Gastrocnemius medialis (tissue), 4 donors: Measurements from ENCODE around the gene SV2B. TPM values are rescaled to one million over a fixed set of nuclear protein-coding genes. Genes with fewer than 3 reads are reported as not detected.

Experiments used
- ATAC-seq, 2 donors: fragments of 150-250 bp; one replicate each; pipeline ENCODE4 v1.9.1; 2016
- DNase-seq, 2 donors: peaks; one replicate each; pipeline ENCODE4 v3.0.0-alpha.2; 2019
- H3K27ac ChIP-seq, 4 donors: fragments of 200-600 bp; sonication (generic); 1 replicate in 1 of 4; 2 replicates in 3 of 4; pipeline ENCODE4 v1.5.1; 2016 to 2018; ENCODE audit warnings: mild to moderate bottlenecking in 2 of 4, moderate library complexity in 1 of 4
- H3K27me3 ChIP-seq, 3 donors: fragments of 200-600 bp; sonication (generic) in 2 of 3; 1 replicate in 1 of 3; 2 replicates in 2 of 3; pipeline versions ENCODE4 v1.5.1 to v1.6.0; 2016 to 2019; ENCODE audit warnings: mild to moderate bottlenecking in 1 of 3, moderate library complexity in 1 of 3
- H3K36me3 ChIP-seq, 2 donors: fragments of 200-600 bp; sonication (generic) in 1 of 2; one replicate each; pipeline ENCODE4 v1.5.1; 2017 to 2018
- H3K4me1 ChIP-seq, 2 donors: fragments of 200-600 bp; sonication (generic) in 1 of 2; one replicate each; pipeline ENCODE4 v1.5.1; 2016 to 2017; ENCODE audit warnings: mild to moderate bottlenecking in 2 of 2
- H3K4me3 ChIP-seq, 4 donors: fragments of 200-600 bp; sonication (generic) in 3 of 4; 1 replicate in 1 of 4; 2 replicates in 3 of 4; pipeline ENCODE4 v1.5.1; 2016 to 2019; ENCODE audit warnings: mild to moderate bottlenecking in 2 of 4
- H3K9me3 ChIP-seq, 3 donors: fragments of 200-600 bp; sonication (generic) in 2 of 3; 1 replicate in 1 of 3; 2 replicates in 2 of 3; pipeline ENCODE4 v1.5.1; 2016 to 2019
- POLR2A ChIP-seq, 2 donors: fragments of 450-650 bp; IDR thresholded peaks; one replicate each; pipeline ENCODE4 v1.6.1; 2017; ENCODE audit warnings: antibody characterized with exemption in 2 of 2, mild to moderate bottlenecking in 2 of 2, moderate library complexity in 2 of 2
- in situ Hi-C, 4 donors: fragments of 200-750 bp; cut with MboI; loops; one replicate each; pipeline versions ENCODE4 v1.15.0 to v1.8.0; 2017; ENCODE audit warnings: low sequenced_read_pairs in 4 of 4
- intact Hi-C: fragments of 100-400 bp; cut with DNase I; formaldehyde crosslinking; loops from one replicate; pipeline ENCODE4 v1.15.1; 2023; ENCODE audit warnings: low total_unique reads
- total RNA-seq, 4 donors: library from RNA; depleted of rRNA; stranded (reverse); fragments of >200 nt; gene quantifications; one replicate each; pipeline versions ENCODE4 v1.1.0 to v1.2.3, GENCODE V29; 2016
- TF ChIP-seq, protein P1 (sequence below), 5 experiments: fragments of 450-650 bp in 3 of 5; fragments of 200-600 bp in 2 of 5; sonication (generic) in 2 of 5; IDR thresholded peaks in 4 of 5; conservative IDR thresholded peaks in 1 of 5; 1 replicate in 4 of 5; 2 replicates in 1 of 5; pipeline ENCODE4 v1.5.1; 2016 to 2019; ENCODE audit warnings: antibody characterized with exemption in 5 of 5, mild to moderate bottlenecking in 3 of 5, moderate library complexity in 3 of 5

The SV2B gene
- total RNA-seq, 4 donors from 2014 or later: 0.36 to 0.89 (median 0.67) TPM

DNA sequence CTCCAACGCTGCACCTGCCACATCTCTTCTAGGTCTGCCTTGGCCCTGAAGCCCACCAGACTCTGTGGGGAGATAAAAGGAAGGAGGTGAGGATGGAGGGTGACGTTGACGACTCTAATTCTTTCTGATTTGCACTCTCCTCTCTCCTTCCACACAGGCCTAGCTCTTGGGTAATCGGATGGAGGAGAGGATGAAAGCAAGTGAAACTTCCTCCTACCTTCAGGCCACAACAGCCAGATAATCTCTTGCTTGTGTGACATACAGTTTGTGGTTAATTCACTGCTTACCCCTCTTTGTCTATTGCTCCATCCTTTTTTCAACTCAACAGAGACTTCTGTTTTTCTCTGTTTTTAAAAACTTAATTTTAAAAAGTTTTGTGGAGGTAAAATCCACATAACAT, 208.1 kb downstream of the SV2B start:
- Histone ChIP-seq H3K27me3 (peaks cover 2 to 18% (median 6%) of the 10 kb centered on the region in 3 donors), H3K36me3 (no peaks in the 10 kb centered on the region), H3K4me3 (no peak overlapping the region), H3K9me3 (no peaks in the 10 kb centered on the region), H3K4me1 (no peaks in the 10 kb centered on the region), H3K27ac (no peak overlapping the region)
- DNase-seq: no peak
- TF ChIP-seq, protein P1, sequence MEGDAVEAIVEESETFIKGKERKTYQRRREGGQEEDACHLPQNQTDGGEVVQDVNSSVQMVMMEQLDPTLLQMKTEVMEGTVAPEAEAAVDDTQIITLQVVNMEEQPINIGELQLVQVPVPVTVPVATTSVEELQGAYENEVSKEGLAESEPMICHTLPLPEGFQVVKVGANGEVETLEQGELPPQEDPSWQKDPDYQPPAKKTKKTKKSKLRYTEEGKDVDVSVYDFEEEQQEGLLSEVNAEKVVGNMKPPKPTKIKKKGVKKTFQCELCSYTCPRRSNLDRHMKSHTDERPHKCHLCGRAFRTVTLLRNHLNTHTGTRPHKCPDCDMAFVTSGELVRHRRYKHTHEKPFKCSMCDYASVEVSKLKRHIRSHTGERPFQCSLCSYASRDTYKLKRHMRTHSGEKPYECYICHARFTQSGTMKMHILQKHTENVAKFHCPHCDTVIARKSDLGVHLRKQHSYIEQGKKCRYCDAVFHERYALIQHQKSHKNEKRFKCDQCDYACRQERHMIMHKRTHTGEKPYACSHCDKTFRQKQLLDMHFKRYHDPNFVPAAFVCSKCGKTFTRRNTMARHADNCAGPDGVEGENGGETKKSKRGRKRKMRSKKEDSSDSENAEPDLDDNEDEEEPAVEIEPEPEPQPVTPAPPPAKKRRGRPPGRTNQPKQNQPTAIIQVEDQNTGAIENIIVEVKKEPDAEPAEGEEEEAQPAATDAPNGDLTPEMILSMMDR (IDR thresholded peaks at IDR 0.05 in 4 of 5, conservative IDR thresholded peaks at IDR 0.05 in 1 of 5): no peak
- no peak for TF ChIP-seq POLR2A (IDR thresholded peaks at IDR 0.05)
- in situ Hi-C loops: loop anchor here (5.0 to 25.0 kb wide), 6 partner anchors 217 to 777 kb away; no protein-coding TSS in a partner anchor
- no peak for ATAC-seq
- intact Hi-C loops: loop anchor here (10.0 kb wide), 1 partner anchor 217 kb away; no protein-coding TSS in a partner anchor

DNA sequence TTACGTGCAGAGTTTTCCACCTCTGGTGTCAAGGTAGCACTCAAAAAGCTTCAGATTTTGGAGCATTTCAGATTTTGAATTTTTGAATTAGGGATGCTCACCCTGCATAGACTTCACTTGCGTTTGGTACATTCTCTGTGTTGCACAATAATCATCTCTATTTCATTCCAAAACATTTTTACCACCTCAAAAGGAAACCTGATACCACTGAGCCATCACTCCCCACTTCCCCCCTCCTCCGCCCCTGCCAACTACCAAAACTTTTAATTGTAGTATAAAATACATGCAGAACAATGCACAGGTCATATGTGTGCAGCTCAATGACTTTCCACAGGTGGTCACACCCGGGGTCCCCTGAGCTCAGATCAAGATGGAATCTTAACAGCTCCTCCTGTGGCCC, 208.8 kb downstream of the SV2B start:
- ATAC-seq (no peak), DNase-seq (no peak)
- H3K9me3 ChIP-seq: no peaks in the 10 kb centered on the region
- intact Hi-C loops: loop anchor here (10.0 kb wide), 1 partner anchor 216 kb away; no protein-coding TSS in a partner anchor
- in situ Hi-C loops: loop anchor here (5.0 to 25.0 kb wide), 6 partner anchors 216 to 776 kb away; no protein-coding TSS in a partner anchor
- no peak for TF ChIP-seq POLR2A (IDR thresholded peaks at IDR 0.05)
- TF ChIP-seq, protein P1 (IDR thresholded peaks at IDR 0.05 in 4 of 5, conservative IDR thresholded peaks at IDR 0.05 in 1 of 5): no peak
- no peak overlapping the region for H3K27ac ChIP-seq
- no peaks in the 10 kb centered on the region for H3K4me1 ChIP-seq
- no peak overlapping the region for H3K4me3 ChIP-seq
- no peaks in the 10 kb centered on the region for H3K36me3 ChIP-seq
- peaks cover 0 to 12% (median 2%) of the 10 kb centered on the region in 3 donors for H3K27me3 ChIP-seq

DNA sequence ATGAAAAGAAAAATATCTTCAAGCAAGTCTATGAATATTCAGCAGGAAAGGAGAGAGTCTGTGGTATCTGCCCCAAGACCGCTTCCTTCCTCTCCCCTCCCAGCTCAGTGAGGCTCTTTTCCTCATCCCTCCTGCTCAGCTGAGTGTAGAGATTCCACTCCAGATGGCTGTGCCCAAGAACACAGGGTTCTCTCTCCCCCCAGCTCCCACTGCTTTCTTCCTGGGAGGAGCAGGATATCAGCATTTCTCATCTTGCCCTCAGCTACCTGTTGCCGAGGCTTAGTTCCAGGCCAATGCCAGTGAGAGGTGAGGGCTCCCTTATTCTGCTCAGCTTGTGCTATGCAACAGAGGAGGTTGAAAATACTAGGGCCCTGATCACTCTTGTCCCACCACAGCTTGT, 211.9 kb downstream of the SV2B start:
- no peak for DNase-seq
- Histone ChIP-seq H3K27ac (no peak overlapping the region), H3K36me3 (no peaks in the 10 kb centered on the region), H3K4me1 (no peaks in the 10 kb centered on the region), H3K4me3 (no peak overlapping the region), H3K27me3 (peaks cover 0 to 4% (median 0%) of the 10 kb centered on the region in 3 donors), H3K9me3 (no peaks in the 10 kb centered on the region)
- ATAC-seq: no peak
- intact Hi-C loops (no loop called here), in situ Hi-C loops (loop anchor here in 2 of 4 donors (25.0 kb wide), 2 partner anchors 350 to 525 kb away; no protein-coding TSS in a partner anchor)
- TF ChIP-seq, protein P1 (IDR thresholded peaks at IDR 0.05 in 4 of 5, conservative IDR thresholded peaks at IDR 0.05 in 1 of 5): no peak
- no peak for TF ChIP-seq POLR2A (IDR thresholded peaks at IDR 0.05)

DNA sequence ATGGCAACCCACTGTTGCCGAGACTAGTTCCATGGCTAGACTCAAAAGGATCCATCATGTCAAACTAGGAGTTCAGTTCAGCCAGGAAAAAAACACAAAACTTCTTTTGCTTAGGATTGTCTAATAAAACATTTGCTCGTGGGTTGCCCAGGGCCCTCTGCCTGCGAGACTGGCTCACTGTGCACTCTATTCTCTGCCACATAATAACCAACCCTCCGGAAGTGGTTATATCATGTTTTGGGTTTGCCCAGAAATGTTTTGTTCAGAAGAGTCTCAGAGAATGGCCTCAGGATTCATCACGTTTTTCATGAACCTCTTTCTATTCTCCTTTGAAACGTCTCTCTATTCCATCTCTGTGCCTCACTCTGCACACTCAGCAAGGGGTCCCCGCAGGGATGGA, 216.1 kb downstream of the SV2B start:
- TF ChIP-seq, protein P1 (IDR thresholded peaks at IDR 0.05 in 4 of 5, conservative IDR thresholded peaks at IDR 0.05 in 1 of 5): no peak
- no peak for TF ChIP-seq POLR2A (IDR thresholded peaks at IDR 0.05)
- in situ Hi-C loops: loop anchor here in 2 of 4 donors (25.0 kb wide), 2 partner anchors 346 to 521 kb away; no protein-coding TSS in a partner anchor

More for the DNA sequence above, 216.1 kb downstream of the SV2B start:
- no peaks in the 10 kb centered on the region for H3K4me1 ChIP-seq
- H3K4me3 ChIP-seq: no peak overlapping the region
- ATAC-seq (no peak), DNase-seq (no peak)
- H3K36me3 ChIP-seq: no peaks in the 10 kb centered on the region
- no peaks in the 10 kb centered on the region for H3K9me3 ChIP-seq
- H3K27ac ChIP-seq: no peak overlapping the region
- intact Hi-C loops: no loop called here
- H3K27me3 ChIP-seq: no peaks in the 10 kb centered on the region
